ENCODE data around the gene ESAM.

Gene ESAM

DNA sequence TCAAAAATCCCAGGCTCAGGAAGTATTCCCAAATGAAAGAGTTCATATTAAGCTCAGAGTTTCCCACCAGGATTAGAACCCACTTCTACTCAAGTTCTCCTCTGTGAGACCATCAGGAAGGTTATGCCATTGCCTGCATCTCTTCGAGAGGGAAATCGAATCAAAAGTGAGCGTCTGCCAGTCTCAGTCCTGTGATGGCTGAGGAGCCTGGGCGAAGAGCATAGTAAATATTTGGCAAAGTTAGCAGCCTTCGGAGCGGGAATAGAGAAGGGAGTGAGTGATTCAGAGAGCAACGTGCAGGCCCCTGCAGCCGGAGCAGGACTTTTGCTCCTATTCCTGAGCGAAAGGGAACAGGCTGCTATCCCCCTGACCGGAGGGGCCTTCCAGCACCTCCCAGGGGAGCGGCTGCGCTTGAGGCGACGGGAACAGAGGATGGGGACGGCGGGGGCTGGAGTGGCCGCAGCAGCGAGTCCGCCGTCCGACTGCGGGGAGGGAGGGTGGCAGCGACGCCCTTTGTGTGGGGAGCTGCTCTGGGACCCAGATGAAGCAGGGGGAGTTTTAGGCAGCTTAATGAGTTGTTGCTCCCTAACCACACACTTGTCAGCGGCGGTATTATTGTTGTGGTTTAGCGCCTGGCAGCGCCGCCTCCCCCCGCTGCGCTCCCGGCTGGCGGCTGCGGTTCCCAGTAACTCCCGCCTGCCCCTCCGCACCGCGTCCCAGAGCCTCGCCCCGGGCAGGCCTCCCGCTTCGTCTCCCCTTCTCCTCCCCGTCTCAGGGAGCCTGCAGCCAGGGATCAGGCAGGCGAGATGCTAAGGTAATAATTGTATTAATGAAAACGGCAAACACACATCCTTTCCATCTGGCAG is 44.1 kb downstream of the ESAM start:
- Histone ChIP-seq H3K4me1 (ENCODE audit: insufficient read depth, low read length) (peaks cover 8% of the 10 kb centered on the region; the same call in 1 of the 2 replicates), H3K9ac (ENCODE audit: low read depth, low read length) (peak overlapping the region; percentile 55; the same call in 1 of the 2 replicates), H3K9me3 (ENCODE audit: control insufficient read depth, insufficient read depth, low read length) (no peaks in the 10 kb centered on the region), H3K36me3 (ENCODE audit: insufficient read depth, low read length) (no peaks in the 10 kb centered on the region)

DNA sequence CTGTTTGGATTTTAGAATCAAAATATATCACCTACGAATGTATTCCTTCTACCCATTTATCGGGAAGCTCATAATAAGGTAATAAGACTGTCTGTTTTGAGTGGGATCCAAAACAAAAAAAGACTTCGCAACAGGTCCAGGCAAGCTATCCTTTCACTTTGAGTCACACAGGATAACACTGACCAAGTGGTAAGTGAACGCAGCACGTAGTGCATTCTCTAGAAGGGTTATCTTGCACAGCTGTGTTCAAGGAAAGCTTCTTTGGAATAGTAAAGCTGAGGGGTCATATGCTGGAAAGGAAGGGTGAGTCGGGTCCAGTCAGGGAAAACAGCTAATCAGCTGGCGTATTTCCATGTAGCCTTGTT is 44.7 kb downstream of the ESAM start:
- H3K9me3 ChIP-seq (ENCODE audit: control insufficient read depth, insufficient read depth, low read length) = no peaks in the 10 kb centered on the region
- H3K9ac ChIP-seq (ENCODE audit: low read depth, low read length) = peak overlapping the region; percentile 55; the same call in 1 of the 2 replicates
- H3K36me3 ChIP-seq (ENCODE audit: insufficient read depth, low read length) = no peaks in the 10 kb centered on the region
- peaks cover 8% of the 10 kb centered on the region; the same call in 1 of the 2 replicates for H3K4me1 ChIP-seq (ENCODE audit: insufficient read depth, low read length)

DNA sequence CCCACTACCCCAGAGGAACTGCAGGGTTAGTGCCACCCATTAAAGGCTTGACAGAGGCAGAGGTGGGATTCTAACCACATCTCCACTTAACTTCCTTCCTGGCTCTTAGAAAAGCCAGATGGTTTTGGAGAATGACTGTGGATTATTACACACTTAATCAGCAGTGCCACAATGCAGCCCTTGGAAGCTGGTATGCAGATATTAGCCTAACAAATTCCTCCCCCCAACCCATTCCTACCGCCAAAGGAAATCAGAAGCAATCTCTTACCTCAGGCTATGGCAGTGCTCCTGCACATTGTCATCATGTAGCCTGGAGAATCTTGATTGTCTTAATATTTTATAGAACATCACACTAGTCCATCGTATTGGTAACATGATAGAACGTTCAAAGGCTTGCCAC is 45.5 kb downstream of the ESAM start:
- Histone ChIP-seq H3K9me3 (ENCODE audit: control insufficient read depth, insufficient read depth, low read length) (no peaks in the 10 kb centered on the region), H3K9ac (ENCODE audit: low read depth, low read length) (no peak overlapping the region), H3K36me3 (ENCODE audit: insufficient read depth, low read length) (no peaks in the 10 kb centered on the region), H3K4me1 (ENCODE audit: insufficient read depth, low read length) (peaks cover 8% of the 10 kb centered on the region; the same call in 1 of the 2 replicates)

DNA sequence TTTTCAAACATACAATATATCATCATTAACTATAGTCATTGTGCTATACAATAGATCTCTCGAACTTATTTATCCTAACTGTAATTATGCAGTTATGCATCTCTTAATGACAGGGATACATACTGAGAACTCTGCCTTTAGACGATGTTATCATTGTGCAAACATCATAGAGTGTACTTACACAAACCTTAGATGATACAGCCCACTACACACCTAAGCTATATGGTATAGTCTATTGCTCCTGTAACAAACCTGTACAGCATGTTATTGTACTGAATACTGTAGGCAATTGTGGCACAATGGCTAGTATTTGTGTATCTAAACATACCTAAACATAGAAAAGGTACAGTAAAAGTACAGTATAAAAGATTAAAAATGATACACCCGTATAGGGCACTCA is 49.7 kb downstream of the ESAM start:
- Histone ChIP-seq H3K9ac (ENCODE audit: low read depth, low read length) (no peak overlapping the region), H3K36me3 (ENCODE audit: insufficient read depth, low read length) (no peaks in the 10 kb centered on the region), H3K9me3 (ENCODE audit: control insufficient read depth, insufficient read depth, low read length) (no peaks in the 10 kb centered on the region), H3K4me1 (ENCODE audit: insufficient read depth, low read length) (peaks cover 6% of the 10 kb centered on the region; the same call in 1 of the 2 replicates)

DNA sequence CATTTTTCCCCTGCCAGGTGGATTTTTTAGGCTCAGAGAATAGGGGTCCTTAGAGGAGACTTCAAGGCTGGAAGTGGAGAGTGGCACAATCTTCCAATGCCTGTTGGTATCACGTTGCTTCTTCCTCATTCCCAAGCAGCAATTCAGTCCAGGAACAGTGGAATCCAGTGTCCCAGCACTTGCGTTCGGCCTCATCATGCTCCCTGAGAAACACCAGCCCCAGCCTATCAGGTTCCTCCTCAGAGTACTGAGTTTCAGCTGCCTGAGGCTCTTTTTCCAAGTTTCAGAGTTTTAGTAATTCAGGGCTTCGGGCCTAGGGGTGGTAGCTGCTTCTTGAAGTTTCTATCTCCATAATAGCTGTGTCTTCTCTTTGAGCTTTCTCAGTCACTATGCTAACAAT is 54.3 kb downstream of the ESAM start:
- Histone ChIP-seq H3K36me3 (ENCODE audit: insufficient read depth, low read length) (no peaks in the 10 kb centered on the region), H3K4me1 (ENCODE audit: insufficient read depth, low read length) (no peaks in the 10 kb centered on the region), H3K9me3 (ENCODE audit: control insufficient read depth, insufficient read depth, low read length) (no peaks in the 10 kb centered on the region; the same call in 1 of the 2 replicates), H3K9ac (ENCODE audit: low read depth, low read length) (no peak overlapping the region)
